Glutamatergic neuron (in vitro differentiated cells): ENCODE measurements around the gene PPP2R1A. TPM values are rescaled to one million over a fixed set of nuclear protein-coding genes. Genes with fewer than 3 reads are reported as not detected.

Source experiments
- DNase-seq: peaks from one replicate; pipeline ENCODE4 v3.0.0; 2022
- H3K27ac Mint-ChIP-seq: one replicate; pipeline ENCODE4 v1.8.0; 2020; ENCODE audit warnings: mild to moderate bottlenecking, mixed read lengths, inconsistent platforms; ENCODE audit not compliant: unreplicated experiment
- H3K27me3 Mint-ChIP-seq: one replicate; pipeline ENCODE4 v1.8.0; 2020; ENCODE audit warnings: mild to moderate bottlenecking, moderate library complexity, mixed read lengths, inconsistent platforms; ENCODE audit not compliant: unreplicated experiment
- H3K36me3 Mint-ChIP-seq: one replicate; pipeline ENCODE4 v1.8.0; 2020; ENCODE audit warnings: mild to moderate bottlenecking, mixed read lengths, inconsistent platforms; ENCODE audit not compliant: unreplicated experiment
- H3K4me1 Mint-ChIP-seq: one replicate; pipeline ENCODE4 v1.8.0; 2020; ENCODE audit warnings: mild to moderate bottlenecking, low read depth, mixed read lengths, inconsistent platforms; ENCODE audit not compliant: unreplicated experiment
- H3K4me3 Mint-ChIP-seq: one replicate; pipeline ENCODE4 v1.8.0; 2020; ENCODE audit warnings: mild to moderate bottlenecking, mixed read lengths, inconsistent platforms; ENCODE audit not compliant: unreplicated experiment
- H3K9me3 Mint-ChIP-seq: one replicate; pipeline ENCODE4 v1.8.0; 2020; ENCODE audit warnings: mild to moderate bottlenecking, moderate library complexity, mixed read lengths, inconsistent platforms; ENCODE audit not compliant: unreplicated experiment
- total RNA-seq: library from RNA; stranded (reverse); fragmentation: NEBNext Ultra II Directional; extraction: Animal tissue kit (Norgen Biotek cat#: 25700); gene quantifications from one replicate; pipeline ENCODE4 v1.2.1, GENCODE V29; 2021; ENCODE audit not compliant: unreplicated experiment
- TF ChIP-seq, protein P1 (sequence below): fragments of 200-600 bp; sonication (generic); IDR thresholded peaks from one replicate; pipeline ENCODE4 v1.5.0; 2021; ENCODE audit not compliant: partially characterized antibody, unreplicated experiment

Gene PPP2R1A
- total RNA-seq, 1 donor from 2014 or later = 311 TPM

DNA sequence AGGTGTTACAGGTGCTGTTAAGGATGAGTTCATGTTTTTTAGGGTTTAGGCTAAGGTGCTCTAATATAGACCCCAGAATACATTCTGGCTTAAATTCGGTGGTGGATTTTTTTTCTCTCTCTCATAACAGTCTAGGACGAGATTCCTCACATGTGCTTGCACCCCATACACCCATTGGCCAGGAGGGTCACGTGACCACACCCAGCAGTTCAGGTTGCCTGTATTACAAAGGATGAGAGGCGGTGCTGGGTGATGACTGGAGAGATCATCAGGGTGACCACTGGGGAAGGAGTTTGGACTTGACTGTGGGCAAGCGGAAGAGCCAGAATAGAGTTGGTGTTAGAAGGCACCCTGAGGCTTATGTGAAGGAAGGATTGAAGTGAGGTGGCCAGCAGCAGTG, 27.7 kb downstream of the PPP2R1A start:
- TF ChIP-seq, protein P1, sequence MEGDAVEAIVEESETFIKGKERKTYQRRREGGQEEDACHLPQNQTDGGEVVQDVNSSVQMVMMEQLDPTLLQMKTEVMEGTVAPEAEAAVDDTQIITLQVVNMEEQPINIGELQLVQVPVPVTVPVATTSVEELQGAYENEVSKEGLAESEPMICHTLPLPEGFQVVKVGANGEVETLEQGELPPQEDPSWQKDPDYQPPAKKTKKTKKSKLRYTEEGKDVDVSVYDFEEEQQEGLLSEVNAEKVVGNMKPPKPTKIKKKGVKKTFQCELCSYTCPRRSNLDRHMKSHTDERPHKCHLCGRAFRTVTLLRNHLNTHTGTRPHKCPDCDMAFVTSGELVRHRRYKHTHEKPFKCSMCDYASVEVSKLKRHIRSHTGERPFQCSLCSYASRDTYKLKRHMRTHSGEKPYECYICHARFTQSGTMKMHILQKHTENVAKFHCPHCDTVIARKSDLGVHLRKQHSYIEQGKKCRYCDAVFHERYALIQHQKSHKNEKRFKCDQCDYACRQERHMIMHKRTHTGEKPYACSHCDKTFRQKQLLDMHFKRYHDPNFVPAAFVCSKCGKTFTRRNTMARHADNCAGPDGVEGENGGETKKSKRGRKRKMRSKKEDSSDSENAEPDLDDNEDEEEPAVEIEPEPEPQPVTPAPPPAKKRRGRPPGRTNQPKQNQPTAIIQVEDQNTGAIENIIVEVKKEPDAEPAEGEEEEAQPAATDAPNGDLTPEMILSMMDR = no peak
- H3K4me3 Mint-ChIP-seq = peak overlapping the region; percentile 40
- DNase-seq = no peak

DNA sequence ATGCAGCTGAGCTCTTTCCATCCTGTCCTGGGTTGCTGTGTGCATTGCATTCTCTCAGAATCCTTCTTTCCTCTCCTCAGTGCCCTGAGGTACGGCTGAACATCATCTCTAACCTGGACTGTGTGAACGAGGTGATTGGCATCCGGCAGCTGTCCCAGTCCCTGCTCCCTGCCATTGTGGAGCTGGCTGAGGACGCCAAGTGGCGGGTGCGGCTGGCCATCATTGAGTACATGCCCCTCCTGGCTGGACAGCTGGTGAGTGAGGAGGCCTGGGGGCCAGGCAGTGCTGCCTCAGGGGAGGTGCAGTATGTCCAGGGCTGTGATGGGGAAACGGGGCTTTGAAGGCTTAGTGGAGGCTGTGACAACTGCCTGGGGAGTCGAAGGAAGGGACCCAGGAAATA, 29.8 kb downstream of the PPP2R1A start:
- Mint-ChIP-seq H3K9me3 (peaks cover 9% of the 10 kb centered on the region), H3K27me3 (peaks cover 5% of the 10 kb centered on the region), H3K27ac (peak overlapping the region; percentile 92), H3K4me1 (peaks cover 23% of the 10 kb centered on the region), H3K4me3 (peak overlapping the region; percentile 74), H3K36me3 (peaks cover 18% of the 10 kb centered on the region)
- TF ChIP-seq, protein P1 = no peak
- DNase-seq = peak; percentile 34

More for the DNA sequence above, 27.7 kb downstream of the PPP2R1A start:
- H3K9me3 Mint-ChIP-seq = peaks cover 11% of the 10 kb centered on the region
- peaks cover 22% of the 10 kb centered on the region for H3K36me3 Mint-ChIP-seq
- H3K27ac Mint-ChIP-seq = peak overlapping the region; percentile 87
- peaks cover 15% of the 10 kb centered on the region for H3K27me3 Mint-ChIP-seq
- peaks cover 23% of the 10 kb centered on the region for H3K4me1 Mint-ChIP-seq

DNA sequence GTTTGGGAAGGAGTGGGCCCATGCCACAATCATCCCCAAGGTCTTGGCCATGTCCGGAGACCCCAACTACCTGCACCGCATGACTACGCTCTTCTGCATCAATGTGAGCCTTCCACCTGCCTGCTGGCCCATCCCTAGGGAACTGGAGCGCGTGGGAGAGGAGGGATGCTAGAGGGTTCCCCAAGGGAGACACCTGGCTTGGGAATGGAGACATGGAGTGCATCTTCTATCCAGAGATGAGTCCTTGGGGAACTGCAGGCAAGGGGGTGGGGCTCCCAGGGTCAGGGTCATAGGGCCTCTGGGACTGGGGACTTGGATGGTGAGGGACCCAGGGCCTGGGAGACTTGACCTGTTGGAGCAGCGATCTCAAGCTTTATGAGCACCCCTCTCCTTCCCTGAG, 31.2 kb downstream of the PPP2R1A start:
- Mint-ChIP-seq H3K4me3 (no peak overlapping the region), H3K9me3 (peaks cover 9% of the 10 kb centered on the region), H3K36me3 (peaks cover 19% of the 10 kb centered on the region)

DNA sequence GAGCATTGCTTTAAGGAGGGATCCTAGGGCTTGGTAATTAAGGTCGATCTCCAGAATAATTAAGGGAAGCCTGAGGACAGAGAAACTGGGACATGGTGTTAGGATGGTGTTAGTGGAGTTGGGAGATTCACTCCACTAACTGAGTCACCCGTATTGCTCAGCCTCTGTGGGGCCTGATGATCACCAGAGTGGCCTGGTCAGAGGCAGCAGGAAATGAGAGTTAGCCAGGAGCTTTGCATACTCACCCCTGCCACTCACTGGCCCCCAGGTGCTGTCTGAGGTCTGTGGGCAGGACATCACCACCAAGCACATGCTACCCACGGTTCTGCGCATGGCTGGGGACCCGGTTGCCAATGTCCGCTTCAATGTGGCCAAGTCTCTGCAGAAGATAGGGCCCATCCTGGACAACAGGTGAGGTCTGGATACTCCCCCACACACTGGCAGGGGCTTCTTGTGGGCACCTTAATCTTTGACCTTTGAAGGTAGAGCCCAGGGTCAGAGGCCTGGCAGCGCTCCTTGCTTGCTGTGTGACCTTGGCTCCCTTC, 32.1 kb downstream of the PPP2R1A start:
- TF ChIP-seq, protein P1 = no peak
- peaks cover 10% of the 10 kb centered on the region for H3K9me3 Mint-ChIP-seq
- no peak overlapping the region for H3K27ac Mint-ChIP-seq
- no peak overlapping the region for H3K4me3 Mint-ChIP-seq
- peaks cover 26% of the 10 kb centered on the region for H3K36me3 Mint-ChIP-seq
- H3K27me3 Mint-ChIP-seq = peaks cover 5% of the 10 kb centered on the region
- DNase-seq = no peak
- peaks cover 28% of the 10 kb centered on the region for H3K4me1 Mint-ChIP-seq

More for the DNA sequence above, 31.2 kb downstream of the PPP2R1A start:
- Mint-ChIP-seq H3K4me1 (peaks cover 23% of the 10 kb centered on the region), H3K27me3 (peaks cover 5% of the 10 kb centered on the region), H3K27ac (peak overlapping the region; percentile 72)
- DNase-seq = no peak
- TF ChIP-seq, protein P1 = no peak

- no peak overlapping the region for H3K4me3 Mint-ChIP-seq
- DNase-seq = no peak
- H3K27ac Mint-ChIP-seq = no peak overlapping the region
- peaks cover 18% of the 10 kb centered on the region for H3K36me3 Mint-ChIP-seq
- peaks cover 1% of the 10 kb centered on the region for H3K27me3 Mint-ChIP-seq
- peaks cover 12% of the 10 kb centered on the region for H3K9me3 Mint-ChIP-seq
- TF ChIP-seq, protein P1 = no peak
- peaks cover 14% of the 10 kb centered on the region for H3K4me1 Mint-ChIP-seq
Observed at GRCh38 chr19:52224211-52224610, 34.4 kb downstream of the PPP2R1A start.
